ENCODE measurements around the gene CSGALNACT2. TPM values are rescaled to one million over a fixed set of nuclear protein-coding genes. Genes with fewer than 3 reads are reported as not detected.

Gene CSGALNACT2
- total and polyA plus RNA-seq, 7 donors, result 3.2 to 37.1 (median 25.0) TPM

GRCh38 chr10:43220657-43221418 lies 82.6 kb downstream of the CSGALNACT2 start:
- intact Hi-C loops (cut with DNase I), result no loop called here
- DNase-seq, result no peak
- WGBS, 2 donors, result 61 to 74% methylated on average over 14 of the region's 14 CpGs
- Histone ChIP-seq H3K36me3 (no peaks in the 10 kb centered on the region), H3K27ac (no peak overlapping the region), H3K27me3 (peaks cover 0 to 5% (median 0%) of the 10 kb centered on the region in 3 donors), H3K9me3 (no peaks in the 10 kb centered on the region), H3K4me1 (no peaks in the 10 kb centered on the region), H3K4me3 (no peak overlapping the region)
- no peak for TF ChIP-seq POLR2AphosphoS5 (IDR thresholded peaks at IDR 0.05)
- TF ChIP-seq EP300 (IDR thresholded peaks at IDR 0.05), result no peak
- TF ChIP-seq CTCF (IDR thresholded peaks at IDR 0.05), result no peak

GRCh38 chr10:43221419-43222209 lies 83.4 kb downstream of the CSGALNACT2 start:
- intact Hi-C loops (cut with DNase I), result no loop called here
- Histone ChIP-seq H3K4me1 (no peaks in the 10 kb centered on the region), H3K4me3 (no peak overlapping the region), H3K36me3 (no peaks in the 10 kb centered on the region), H3K27me3 (peaks cover 0 to 5% (median 0%) of the 10 kb centered on the region in 3 donors), H3K27ac (no peak overlapping the region), H3K9me3 (no peaks in the 10 kb centered on the region)
- WGBS, 2 donors, result 79% methylated on average over 19 of the region's 19 CpGs
- TF ChIP-seq POLR2A (IDR thresholded peaks at IDR 0.05), result no peak
- no peak for TF ChIP-seq POLR2AphosphoS5 (IDR thresholded peaks at IDR 0.05)
- no peak for TF ChIP-seq EP300 (IDR thresholded peaks at IDR 0.05)
- no peak for TF ChIP-seq CTCF (IDR thresholded peaks at IDR 0.05)
- peak; percentile 45 for DNase-seq

DNA sequence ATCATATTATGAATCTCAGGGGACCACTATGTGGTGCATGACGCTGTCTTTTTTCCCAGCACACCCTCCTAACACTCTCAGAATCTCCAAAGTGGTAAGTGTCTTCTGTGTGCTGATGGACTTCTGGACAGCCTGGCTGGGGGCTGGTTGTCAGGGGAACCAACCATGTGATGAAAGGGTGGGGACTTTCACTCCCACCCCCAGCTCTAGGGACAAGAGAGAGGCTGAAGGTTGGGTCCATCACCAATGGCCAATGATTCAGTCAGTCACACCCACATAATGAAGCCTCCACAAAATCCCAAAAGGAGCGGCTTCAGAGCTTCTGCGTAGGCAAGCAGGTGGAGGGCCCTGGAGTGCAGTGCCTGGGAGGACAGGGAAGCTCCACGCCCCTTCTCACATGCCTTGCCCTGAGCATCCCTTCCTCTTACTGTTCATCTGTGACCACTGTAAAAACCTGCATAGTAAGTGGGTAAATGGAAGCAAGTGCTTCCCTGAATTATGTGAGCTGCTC lies 84.0 kb downstream of the CSGALNACT2 start:
- Histone ChIP-seq H3K27me3 (peaks cover 0 to 7% (median 0%) of the 10 kb centered on the region in 3 donors), H3K9me3 (no peaks in the 10 kb centered on the region), H3K4me1 (no peaks in the 10 kb centered on the region), H3K36me3 (no peaks in the 10 kb centered on the region), H3K27ac (no peak overlapping the region), H3K4me3 (no peak overlapping the region)
- no peak for TF ChIP-seq POLR2A (IDR thresholded peaks at IDR 0.05)
- no peak for TF ChIP-seq EP300 (IDR thresholded peaks at IDR 0.05)
- TF ChIP-seq CTCF (IDR thresholded peaks at IDR 0.05), result no peak
- no peak for TF ChIP-seq POLR2AphosphoS5 (IDR thresholded peaks at IDR 0.05)
- 75 to 80% methylated on average over 4 of the region's 4 CpGs for WGBS, 2 donors
- peak; percentile 36 for DNase-seq
- intact Hi-C loops (cut with DNase I), result no loop called here

GRCh38 chr10:43223056-43223455 lies 84.8 kb downstream of the CSGALNACT2 start:
- intact Hi-C loops (cut with DNase I), result no loop called here
- 35 to 60% methylated on average over 1 of the region's 1 CpG for WGBS, 2 donors
- no peaks in the 10 kb centered on the region for H3K4me1 ChIP-seq
- no peak overlapping the region for H3K27ac ChIP-seq
- H3K36me3 ChIP-seq, result no peaks in the 10 kb centered on the region
- no peak for DNase-seq
- no peaks in the 10 kb centered on the region for H3K9me3 ChIP-seq
- TF ChIP-seq POLR2AphosphoS5 (IDR thresholded peaks at IDR 0.05) (no peak), POLR2A (IDR thresholded peaks at IDR 0.05) (no peak), CTCF (IDR thresholded peaks at IDR 0.05) (no peak), EP300 (IDR thresholded peaks at IDR 0.05) (no peak)
- H3K4me3 ChIP-seq, result no peak overlapping the region
- H3K27me3 ChIP-seq, result peaks cover 0 to 15% (median 0%) of the 10 kb centered on the region in 3 donors
